ENCODE results near the gene LCA5.
"Not testable (repeated sequence)": the region's sequence is repeated elsewhere in the genome, so short reads cannot be mapped to it uniquely, and the experiment has no call there.

Gene LCA5

GRCh38 chr6:79538106-79538971 is 1.1 kb upstream of the LCA5 start:
- TF ChIP-seq, protein P1, sequence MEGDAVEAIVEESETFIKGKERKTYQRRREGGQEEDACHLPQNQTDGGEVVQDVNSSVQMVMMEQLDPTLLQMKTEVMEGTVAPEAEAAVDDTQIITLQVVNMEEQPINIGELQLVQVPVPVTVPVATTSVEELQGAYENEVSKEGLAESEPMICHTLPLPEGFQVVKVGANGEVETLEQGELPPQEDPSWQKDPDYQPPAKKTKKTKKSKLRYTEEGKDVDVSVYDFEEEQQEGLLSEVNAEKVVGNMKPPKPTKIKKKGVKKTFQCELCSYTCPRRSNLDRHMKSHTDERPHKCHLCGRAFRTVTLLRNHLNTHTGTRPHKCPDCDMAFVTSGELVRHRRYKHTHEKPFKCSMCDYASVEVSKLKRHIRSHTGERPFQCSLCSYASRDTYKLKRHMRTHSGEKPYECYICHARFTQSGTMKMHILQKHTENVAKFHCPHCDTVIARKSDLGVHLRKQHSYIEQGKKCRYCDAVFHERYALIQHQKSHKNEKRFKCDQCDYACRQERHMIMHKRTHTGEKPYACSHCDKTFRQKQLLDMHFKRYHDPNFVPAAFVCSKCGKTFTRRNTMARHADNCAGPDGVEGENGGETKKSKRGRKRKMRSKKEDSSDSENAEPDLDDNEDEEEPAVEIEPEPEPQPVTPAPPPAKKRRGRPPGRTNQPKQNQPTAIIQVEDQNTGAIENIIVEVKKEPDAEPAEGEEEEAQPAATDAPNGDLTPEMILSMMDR (IDR thresholded peaks at IDR 0.05; ENCODE audit: low read length, missing control alignments) = no peak
- peak; percentile 26 for DNase-seq (ENCODE audit: low read depth)
- peak overlapping the region; percentile 90 for H3K4me3 ChIP-seq (replicated peaks; ENCODE audit: low read depth, low read length)

- TF ChIP-seq, protein P1 (IDR thresholded peaks at IDR 0.05; ENCODE audit: low read length, missing control alignments) = no peak
- H3K4me3 ChIP-seq (replicated peaks; ENCODE audit: low read depth, low read length) = peak overlapping the region; percentile 90
Measured at GRCh38 chr6:79536585-79536953, 661 bp downstream of the LCA5 start.

DNA sequence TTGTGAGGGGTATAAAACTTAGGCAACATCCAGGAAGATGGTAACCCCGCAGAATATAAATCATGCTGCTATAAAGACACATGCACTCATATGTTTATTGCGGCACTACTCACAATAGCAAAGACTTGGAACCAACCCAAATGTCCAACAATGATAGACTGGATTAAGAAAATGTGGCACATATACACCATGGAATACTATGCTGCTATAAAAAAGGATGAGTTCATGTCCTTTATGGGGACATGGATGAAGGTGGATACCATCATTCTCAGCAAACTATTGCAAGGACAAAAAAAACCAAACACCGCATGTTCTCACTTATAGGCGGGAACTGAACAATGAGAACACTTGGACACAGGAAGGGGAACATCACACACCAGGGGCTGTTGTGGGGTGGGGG is 7.7 kb downstream of the LCA5 start:
- DNase-seq (ENCODE audit: low read depth); H3K4me3 ChIP-seq (replicated peaks; ENCODE audit: low read depth, low read length): not testable (repeated sequence)

More at GRCh38 chr6:79536585-79536953, 661 bp downstream of the LCA5 start:
- peak; percentile 55 for DNase-seq (ENCODE audit: low read depth)

DNA sequence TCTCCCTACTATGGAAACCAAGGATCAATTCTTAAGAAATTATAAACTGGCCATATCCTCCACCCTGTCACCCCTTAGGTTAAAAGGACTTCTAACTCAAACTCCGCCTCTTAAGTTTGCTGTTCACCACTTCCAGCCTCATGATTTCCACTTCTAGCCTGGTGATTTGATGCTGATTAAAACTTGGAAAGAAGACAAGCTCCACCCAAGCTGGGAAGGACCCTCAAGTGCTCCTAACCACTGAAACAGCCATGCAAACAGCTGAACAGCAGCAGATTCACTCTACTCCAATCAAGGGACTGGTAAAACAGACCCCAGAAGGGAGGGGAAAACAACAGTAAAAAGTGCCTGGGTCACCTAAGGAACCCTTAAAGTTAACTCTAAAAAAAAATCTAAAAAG is 10.3 kb downstream of the LCA5 start:
- TF ChIP-seq, protein P1 (IDR thresholded peaks at IDR 0.05; ENCODE audit: low read length, missing control alignments) = no peak
- no peak overlapping the region for H3K4me3 ChIP-seq (replicated peaks; ENCODE audit: low read depth, low read length)
- no peak for DNase-seq (ENCODE audit: low read depth)

DNA sequence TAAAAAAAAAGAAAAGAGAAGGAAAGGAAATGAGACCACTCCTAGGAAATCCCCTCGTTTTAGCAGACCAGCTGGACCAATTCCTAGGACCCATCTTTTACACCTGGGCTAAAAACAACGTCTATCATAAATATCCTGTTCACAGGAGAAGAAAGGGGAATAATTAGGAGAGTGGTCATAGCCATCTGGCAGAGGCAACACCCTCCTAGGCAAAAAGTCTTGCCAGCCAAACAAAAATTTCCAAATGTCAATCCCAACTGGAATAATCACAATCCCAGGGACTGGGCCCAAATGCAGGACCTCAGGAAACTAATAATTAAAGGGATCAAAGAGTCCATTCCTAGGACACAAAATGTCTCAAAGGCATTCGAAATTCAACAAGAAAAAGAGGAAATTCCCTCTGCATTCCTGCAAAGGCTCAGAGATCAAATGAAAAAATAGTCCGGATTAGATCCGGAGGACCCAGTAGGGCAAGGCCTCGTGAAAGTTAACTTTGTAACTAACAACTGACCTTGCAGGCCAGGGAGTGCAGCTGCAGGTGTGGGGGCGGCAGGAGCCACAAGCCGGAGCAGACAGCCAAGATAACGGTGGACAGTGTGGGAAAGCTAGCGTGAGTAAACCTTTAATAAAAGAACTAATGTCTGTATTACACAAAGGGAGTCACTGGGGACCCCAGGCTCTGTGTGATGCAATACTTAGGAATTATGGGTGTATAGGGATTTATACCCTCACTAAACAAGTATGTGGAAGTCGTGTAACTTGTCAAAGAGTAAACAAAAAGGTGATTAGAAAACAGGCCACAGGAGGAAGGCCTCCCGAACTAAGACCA is 11.7 kb downstream of the LCA5 start:
- TF ChIP-seq, protein P1 (IDR thresholded peaks at IDR 0.05; ENCODE audit: low read length, missing control alignments) = no peak
- peak; percentile 76 for DNase-seq (ENCODE audit: low read depth)
- H3K4me3 ChIP-seq (replicated peaks; ENCODE audit: low read depth, low read length) = no peak overlapping the region

GRCh38 chr6:79524065-79524464 is 13.2 kb downstream of the LCA5 start:
- DNase-seq (ENCODE audit: low read depth) = no peak
- TF ChIP-seq, protein P1 (IDR thresholded peaks at IDR 0.05; ENCODE audit: low read length, missing control alignments) = no peak
- H3K4me3 ChIP-seq (replicated peaks; ENCODE audit: low read depth, low read length) = no peak overlapping the region

- no peak overlapping the region for H3K4me3 ChIP-seq (replicated peaks; ENCODE audit: low read depth, low read length)
- DNase-seq (ENCODE audit: low read depth) = no peak
- TF ChIP-seq, protein P1 (IDR thresholded peaks at IDR 0.05; ENCODE audit: low read length, missing control alignments) = no peak
Measured at GRCh38 chr6:79522609-79523008, 14.6 kb downstream of the LCA5 start.
